HepG2 (cell line): ENCODE measurements around the gene SPATA32. TPM values are rescaled to one million over a fixed set of nuclear protein-coding genes. Genes with fewer than 3 reads are reported as not detected.

Experiments
- BORCS8-MEF2B ChIP-seq: sonication (generic); formaldehyde crosslinking; IDR thresholded peaks from 2 replicates; pipeline ENCODE4 v1.8.0; 2022; ENCODE audit warnings: mild to moderate bottlenecking, missing genetic modification reagents
- CHD2 ChIP-seq: IDR thresholded peaks from 2 replicates; pipeline ENCODE4 v1.6.1; 2011; ENCODE audit warnings: low read depth, low read length, improper control_type of control experiment
- CHD4 ChIP-seq: fragments of 200-600 bp; sonication (generic); IDR thresholded peaks from 2 replicates; pipeline ENCODE4 v1.7.0; 2017; ENCODE audit warnings: mild to moderate bottlenecking, low read length, borderline replicate concordance
- CREBL2 ChIP-seq: sonication (generic); formaldehyde crosslinking; IDR thresholded peaks from 2 replicates; pipeline ENCODE4 v1.8.1; 2023; ENCODE audit warnings: missing genetic modification reagents, mild to moderate bottlenecking, borderline replicate concordance
- CTCF ChIP-seq: sonication (generic); formaldehyde crosslinking; IDR thresholded peaks from 2 replicates; pipeline ENCODE4 v1.5.0; 2020; ENCODE audit warnings: mild to moderate bottlenecking, missing genetic modification reagents, moderate library complexity
- DNMT3B ChIP-seq: conservative IDR thresholded peaks from 2 replicates; pipeline ENCODE4 v1.6.1; 2016; ENCODE audit warnings: missing biosample characterization, control low read depth
- FOXC1 ChIP-seq: sonication (generic); formaldehyde crosslinking; IDR thresholded peaks from 2 replicates; pipeline ENCODE4 v1.8.0; 2022; ENCODE audit warnings: mild to moderate bottlenecking, missing genetic modification reagents, borderline replicate concordance
- GFI1 ChIP-seq: sonication (generic); formaldehyde crosslinking; IDR thresholded peaks from 2 replicates; pipeline ENCODE4 v1.5.0; 2020; ENCODE audit warnings: missing genetic modification reagents, mild to moderate bottlenecking, borderline replicate concordance
- HOXD1 ChIP-seq: sonication (generic); formaldehyde crosslinking; IDR thresholded peaks from 2 replicates; pipeline ENCODE4 v1.5.0; 2020; ENCODE audit warnings: missing genetic modification reagents
- NR3C1 ChIP-seq: sonication (generic); formaldehyde crosslinking; IDR thresholded peaks from 2 replicates; pipeline ENCODE4 v1.4.0; 2020; ENCODE audit warnings: missing genetic modification reagents
- REXO4 ChIP-seq: sonication (generic); formaldehyde crosslinking; IDR thresholded peaks from 2 replicates; pipeline ENCODE4 v1.8.0; 2022; ENCODE audit warnings: missing genetic modification reagents, mild to moderate bottlenecking, borderline replicate concordance
- SRSF1 ChIP-seq: fragments of 200-400 bp; formaldehyde crosslinking; optimal IDR thresholded peaks from 2 replicates; pipeline ENCODE3; 2017; ENCODE audit warnings: mild to moderate bottlenecking, low read depth, low read length, moderate library complexity
- STAG1 ChIP-seq: sonication (generic); formaldehyde crosslinking; IDR thresholded peaks from 2 replicates; pipeline ENCODE4 v1.4.0; 2020; ENCODE audit warnings: missing genetic modification reagents
- XRCC5 ChIP-seq: fragments of 200-400 bp; formaldehyde crosslinking; optimal IDR thresholded peaks from 2 replicates; pipeline ENCODE3; 2017; ENCODE audit warnings: mild to moderate bottlenecking, low read length
- ZNF230 ChIP-seq: sonication (generic); formaldehyde crosslinking; IDR thresholded peaks from 2 replicates; pipeline ENCODE4 v1.4.0; 2020; ENCODE audit warnings: mild to moderate bottlenecking, missing genetic modification reagents
- ZNF484 ChIP-seq: sonication (generic); formaldehyde crosslinking; IDR thresholded peaks from 2 replicates; pipeline ENCODE4 v1.5.1; 2020; ENCODE audit warnings: mild to moderate bottlenecking, low read depth, missing genetic modification reagents, borderline replicate concordance
- ZNF879 ChIP-seq: sonication (generic); formaldehyde crosslinking; IDR thresholded peaks from 2 replicates; pipeline ENCODE4 v1.8.1; 2023; ENCODE audit warnings: missing genetic modification reagents
- ZNF891 ChIP-seq: sonication (generic); formaldehyde crosslinking; IDR thresholded peaks from 2 replicates; pipeline ENCODE4 v1.5.0; 2020; ENCODE audit warnings: mild to moderate bottlenecking, missing genetic modification reagents
- ZSCAN21 ChIP-seq: sonication (generic); formaldehyde crosslinking; IDR thresholded peaks from 2 replicates; pipeline ENCODE4 v1.8.0; 2022; ENCODE audit warnings: mild to moderate bottlenecking, missing genetic modification reagents, moderate library complexity, borderline replicate concordance
- polyA plus RNA-seq, 8 experiments: library from polyadenylated mRNA; depleted of rRNA in 3 of 8; stranded (reverse) in 7 of 8; unstranded in 1 of 8; fragments of >200 nt; fragmentation: Illumina TruSeq in 4 of 8; extraction: Trizol in 4 of 8; gene quantifications; 2 replicates each; pipeline versions ENCODE4 v1.2.1 to v1.2.3, GENCODE V29; 2011 to 2016; ENCODE audit warnings: low read depth in 4 of 8, missing spikeins in 1 of 8, mixed read lengths in 1 of 8; ENCODE audit not compliant: insufficient read depth in 1 of 8
- total RNA-seq, 5 experiments: library from RNA; depleted of rRNA; stranded (reverse); fragments of >200 nt; fragmentation: Illumina TruSeq; extraction: Trizol; gene quantifications; 2 replicates each; pipeline ENCODE4 v1.2.3, GENCODE V29; 2016; ENCODE audit warnings: low read depth in 1 of 5
- TF ChIP-seq, protein P1 (sequence below): sonication (generic); IDR thresholded peaks from 2 replicates; pipeline ENCODE4 v1.6.1; 2016; ENCODE audit warnings: low read depth, borderline replicate concordance
- TF ChIP-seq, protein P2 (sequence below): sonication (generic); formaldehyde crosslinking; IDR thresholded peaks from 2 replicates; pipeline ENCODE4 v1.5.1; 2020; ENCODE audit warnings: mild to moderate bottlenecking, missing genetic modification reagents, borderline replicate concordance
- TF ChIP-seq, protein P3 (sequence below), 2 experiments: sonication (generic) in 1 of 2; formaldehyde crosslinking in 1 of 2; IDR thresholded peaks; 2 replicates each; pipeline versions ENCODE4 v1.4.0 to v1.6.1; 2018 to 2020; ENCODE audit warnings: missing genetic modification reagents in 2 of 2, borderline replicate concordance in 1 of 2, low read depth in 1 of 2, mild to moderate bottlenecking in 1 of 2, missing biosample characterization in 1 of 2

SPATA32 gene
- total and polyA plus RNA-seq, 2 of the 13 experiments (the other 11 are each of a cell fraction or from before 2014, with no cell fraction given), result not detected

- TF ChIP-seq CTCF (peak; percentile 68), ZNF230 (0 out of 2 replicates have a peak, but pooled peaks have one; percentile 40), BORCS8-MEF2B (CRISPR knock-in tag) (no peak), HOXD1 (CRISPR knock-in tag) (no peak), ZNF879 (CRISPR knock-in tag) (no peak), ZNF891 (CRISPR knock-in tag) (0 out of 2 replicates have a peak, but pooled peaks have one; percentile 7), DNMT3B (CRISPR knock-in tag) (0 out of 2 replicates have a peak, but pooled peaks have one; percentile 3), STAG1 (CRISPR knock-in tag) (peak; percentile 57), REXO4 (CRISPR knock-in tag) (0 out of 2 replicates have a peak, but pooled peaks have one; percentile 55), CHD2 (no peak), FOXC1 (CRISPR knock-in tag) (peak; percentile 2; the same call in 1 of the 2 replicates), CHD4 (no peak), ZSCAN21 (CRISPR knock-in tag) (0 out of 2 replicates have a peak, but pooled peaks have one; percentile 8), SRSF1 (peak; percentile 60), GFI1 (0 out of 2 replicates have a peak, but pooled peaks have one; percentile 15), NR3C1 (CRISPR knock-in tag) (no peak), CREBL2 (CRISPR knock-in tag) (0 out of 2 replicates have a peak, but pooled peaks have one; percentile 4), XRCC5 (peak; percentile 11), ZNF484 (0 out of 2 replicates have a peak, but pooled peaks have one; percentile 27)
- TF ChIP-seq, protein P1, sequence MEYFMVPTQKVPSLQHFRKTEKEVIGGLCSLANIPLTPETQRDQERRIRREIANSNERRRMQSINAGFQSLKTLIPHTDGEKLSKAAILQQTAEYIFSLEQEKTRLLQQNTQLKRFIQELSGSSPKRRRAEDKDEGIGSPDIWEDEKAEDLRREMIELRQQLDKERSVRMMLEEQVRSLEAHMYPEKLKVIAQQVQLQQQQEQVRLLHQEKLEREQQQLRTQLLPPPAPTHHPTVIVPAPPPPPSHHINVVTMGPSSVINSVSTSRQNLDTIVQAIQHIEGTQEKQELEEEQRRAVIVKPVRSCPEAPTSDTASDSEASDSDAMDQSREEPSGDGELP, result no peak
- TF ChIP-seq, protein P2, sequence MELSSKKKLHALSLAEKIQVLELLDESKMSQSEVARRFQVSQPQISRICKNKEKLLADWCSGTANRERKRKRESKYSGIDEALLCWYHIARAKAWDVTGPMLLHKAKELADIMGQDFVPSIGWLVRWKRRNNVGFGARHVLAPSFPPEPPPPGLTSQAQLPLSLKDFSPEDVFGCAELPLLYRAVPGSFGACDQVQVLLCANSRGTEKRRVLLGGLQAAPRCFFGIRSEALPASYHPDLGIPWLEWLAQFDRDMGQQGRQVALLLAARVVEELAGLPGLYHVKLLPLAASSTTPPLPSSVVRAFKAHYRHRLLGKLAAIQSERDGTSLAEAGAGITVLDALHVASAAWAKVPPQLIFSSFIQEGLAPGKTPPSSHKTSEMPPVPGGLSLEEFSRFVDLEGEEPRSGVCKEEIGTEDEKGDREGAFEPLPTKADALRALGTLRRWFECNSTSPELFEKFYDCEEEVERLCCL (CRISPR knock-in tag), result 0 out of 2 replicates have a peak, but pooled peaks have one; percentile 8
- TF ChIP-seq, protein P3, sequence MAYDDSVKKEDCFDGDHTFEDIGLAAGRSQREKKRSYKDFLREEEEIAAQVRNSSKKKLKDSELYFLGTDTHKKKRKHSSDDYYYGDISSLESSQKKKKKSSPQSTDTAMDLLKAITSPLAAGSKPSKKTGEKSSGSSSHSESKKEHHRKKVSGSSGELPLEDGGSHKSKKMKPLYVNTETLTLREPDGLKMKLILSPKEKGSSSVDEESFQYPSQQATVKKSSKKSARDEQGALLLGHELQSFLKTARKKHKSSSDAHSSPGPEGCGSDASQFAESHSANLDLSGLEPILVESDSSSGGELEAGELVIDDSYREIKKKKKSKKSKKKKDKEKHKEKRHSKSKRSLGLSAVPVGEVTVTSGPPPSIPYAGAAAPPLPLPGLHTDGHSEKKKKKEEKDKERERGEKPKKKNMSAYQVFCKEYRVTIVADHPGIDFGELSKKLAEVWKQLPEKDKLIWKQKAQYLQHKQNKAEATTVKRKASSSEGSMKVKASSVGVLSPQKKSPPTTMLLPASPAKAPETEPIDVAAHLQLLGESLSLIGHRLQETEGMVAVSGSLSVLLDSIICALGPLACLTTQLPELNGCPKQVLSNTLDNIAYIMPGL (CRISPR knock-in tag; IDR thresholded peaks at IDR 0.05; ENCODE audit: borderline replicate concordance in 1 of 2, low read depth in 1 of 2), result peak in 1 of 2 experiments; percentile 67; a peak in 1 of 4 replicates
These were observed 14.9 kb downstream of the SPATA32 start (continued) for GRCh38 chr17:45246861-45247428.
